Gastrocnemius medialis (tissue), 4 donors: Measurements from ENCODE around the gene UCP3. TPM values are rescaled to one million over a fixed set of nuclear protein-coding genes. Genes with fewer than 3 reads are reported as not detected.
A peak's percentile ranks its signal among the peaks of the same experiment; 100 is the strongest.

ENCODE experiments used
- ATAC-seq, 2 donors: fragments of 150-250 bp; one replicate each; pipeline ENCODE4 v1.9.1; 2016
- DNase-seq, 2 donors: peaks; one replicate each; pipeline ENCODE4 v3.0.0-alpha.2; 2019
- H3K27ac ChIP-seq, 4 donors: fragments of 200-600 bp; sonication (generic); 1 replicate in 1 of 4; 2 replicates in 3 of 4; pipeline ENCODE4 v1.5.1; 2016 to 2018; ENCODE audit warnings: mild to moderate bottlenecking in 2 of 4, moderate library complexity in 1 of 4
- H3K27me3 ChIP-seq, 3 donors: fragments of 200-600 bp; sonication (generic) in 2 of 3; 1 replicate in 1 of 3; 2 replicates in 2 of 3; pipeline versions ENCODE4 v1.5.1 to v1.6.0; 2016 to 2019; ENCODE audit warnings: mild to moderate bottlenecking in 1 of 3, moderate library complexity in 1 of 3
- H3K36me3 ChIP-seq, 2 donors: fragments of 200-600 bp; sonication (generic) in 1 of 2; one replicate each; pipeline ENCODE4 v1.5.1; 2017 to 2018
- H3K4me1 ChIP-seq, 2 donors: fragments of 200-600 bp; sonication (generic) in 1 of 2; one replicate each; pipeline ENCODE4 v1.5.1; 2016 to 2017; ENCODE audit warnings: mild to moderate bottlenecking in 2 of 2
- H3K4me3 ChIP-seq, 4 donors: fragments of 200-600 bp; sonication (generic) in 3 of 4; 1 replicate in 1 of 4; 2 replicates in 3 of 4; pipeline ENCODE4 v1.5.1; 2016 to 2019; ENCODE audit warnings: mild to moderate bottlenecking in 2 of 4
- H3K9me3 ChIP-seq, 3 donors: fragments of 200-600 bp; sonication (generic) in 2 of 3; 1 replicate in 1 of 3; 2 replicates in 2 of 3; pipeline ENCODE4 v1.5.1; 2016 to 2019
- CTCF ChIP-seq, 5 experiments: fragments of 450-650 bp in 3 of 5; fragments of 200-600 bp in 2 of 5; sonication (generic) in 2 of 5; IDR thresholded peaks in 4 of 5; conservative IDR thresholded peaks in 1 of 5; 1 replicate in 4 of 5; 2 replicates in 1 of 5; pipeline ENCODE4 v1.5.1; 2016 to 2019; ENCODE audit warnings: antibody characterized with exemption in 5 of 5, mild to moderate bottlenecking in 3 of 5, moderate library complexity in 3 of 5
- POLR2A ChIP-seq, 2 donors: fragments of 450-650 bp; IDR thresholded peaks; one replicate each; pipeline ENCODE4 v1.6.1; 2017; ENCODE audit warnings: antibody characterized with exemption in 2 of 2, mild to moderate bottlenecking in 2 of 2, moderate library complexity in 2 of 2
- in situ Hi-C, 4 donors: fragments of 200-750 bp; cut with MboI; loops; one replicate each; pipeline versions ENCODE4 v1.15.0 to v1.8.0; 2017; ENCODE audit warnings: low sequenced_read_pairs in 4 of 4
- intact Hi-C: fragments of 100-400 bp; cut with DNase I; formaldehyde crosslinking; loops from one replicate; pipeline ENCODE4 v1.15.1; 2023; ENCODE audit warnings: low total_unique reads
- total RNA-seq, 4 donors: library from RNA; depleted of rRNA; stranded (reverse); fragments of >200 nt; gene quantifications; one replicate each; pipeline versions ENCODE4 v1.1.0 to v1.2.3, GENCODE V29; 2016

The UCP3 gene
- total RNA-seq, 4 donors from 2014 or later, result 489 to 938 (median 679) TPM

DNA sequence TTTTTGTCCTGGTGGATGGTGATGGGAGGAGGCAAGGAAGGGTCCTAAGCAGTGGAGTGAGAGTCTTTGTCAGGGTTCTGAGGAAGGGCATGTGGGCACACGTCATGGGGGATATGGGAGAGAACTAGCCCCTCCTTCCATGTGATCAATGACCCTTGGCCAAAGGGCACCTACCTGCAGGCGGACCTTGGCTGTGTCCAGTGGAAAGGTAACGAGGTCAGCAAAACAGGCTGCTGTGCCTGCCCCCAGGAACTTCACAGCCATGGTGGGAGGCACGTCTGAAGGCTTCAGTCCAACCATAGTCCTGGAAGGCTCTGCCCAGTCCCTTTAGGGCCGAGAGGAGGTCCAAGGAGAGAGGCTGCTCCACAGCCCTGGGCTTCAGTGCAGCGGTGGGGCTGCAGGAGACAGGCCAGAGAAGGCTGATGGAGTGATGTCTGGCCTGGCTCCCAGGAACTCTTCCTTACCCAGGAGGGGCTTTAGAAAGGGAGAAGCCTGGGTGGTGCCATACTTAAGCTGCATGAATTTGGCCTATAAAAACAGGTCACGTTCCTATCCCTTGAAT lies 2.1 kb downstream of the UCP3 start:
- H3K9me3 ChIP-seq, result no peaks in the 10 kb centered on the region
- ATAC-seq (no peak), DNase-seq (no peak)
- in situ Hi-C loops (no loop called here), intact Hi-C loops (loop anchor here (2.0 kb wide), 1 partner anchor 84 kb away; no protein-coding TSS in a partner anchor)
- TF ChIP-seq CTCF (IDR thresholded peaks at IDR 0.05 in 4 of 5, conservative IDR thresholded peaks at IDR 0.05 in 1 of 5) (no peak), POLR2A (IDR thresholded peaks at IDR 0.05) (peak in 1 of 2 donors; percentile 14)
- peaks cover 58 to 65% of the 10 kb centered on the region in 2 donors for H3K4me1 ChIP-seq
- no peaks in the 10 kb centered on the region for H3K27me3 ChIP-seq
- H3K27ac ChIP-seq, result peak overlapping the region; percentile 96 to 99 (median 98)
- peaks cover 3 to 51% of the 10 kb centered on the region in 2 donors for H3K36me3 ChIP-seq
- H3K4me3 ChIP-seq, result peak overlapping the region; percentile 71 to 89 (median 82)

DNA sequence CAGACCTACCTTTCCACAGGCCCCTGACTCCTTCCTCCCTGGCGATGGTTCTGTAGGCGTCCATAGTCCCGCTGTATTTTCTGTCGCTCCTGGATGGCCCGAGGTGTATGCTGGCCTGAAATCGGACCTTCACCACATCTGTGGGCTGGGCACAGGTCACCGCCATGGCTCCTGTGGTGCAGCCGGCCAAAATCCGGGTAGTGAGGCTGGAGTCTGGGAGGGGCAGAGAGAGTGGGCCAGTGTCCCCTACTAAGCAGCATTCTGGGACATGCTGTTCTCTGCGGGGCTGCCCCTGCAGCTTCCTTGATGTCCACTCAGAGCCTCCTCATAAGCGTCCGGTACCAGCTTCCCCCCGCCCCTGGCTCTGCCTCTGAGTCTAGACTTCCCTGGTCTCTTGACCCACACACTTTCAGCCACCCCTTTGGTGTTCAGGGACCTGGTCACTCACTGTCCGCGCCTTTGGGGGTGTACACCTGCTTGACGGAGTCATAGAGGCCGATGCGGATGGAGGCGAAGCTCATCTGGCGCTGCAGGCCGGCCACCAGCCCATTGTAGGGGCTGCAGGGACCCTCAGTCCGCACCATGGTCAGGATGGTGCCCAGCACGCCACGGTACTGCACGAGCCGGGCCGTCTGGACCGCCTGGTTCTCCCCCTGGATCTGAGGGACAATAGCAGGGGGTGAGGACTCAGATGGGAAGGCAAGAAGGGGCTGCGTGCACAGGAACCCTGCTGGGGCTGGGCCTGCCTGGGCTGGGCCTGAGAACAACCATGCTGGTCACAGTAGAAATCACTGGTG lies 3.0 kb downstream of the UCP3 start:
- H3K27ac ChIP-seq, result peak overlapping the region; percentile 96 to 99 (median 98)
- H3K9me3 ChIP-seq, result no peaks in the 10 kb centered on the region
- in situ Hi-C loops, result no loop called here
- peaks cover 49 to 61% of the 10 kb centered on the region in 2 donors for H3K4me1 ChIP-seq
- ATAC-seq (no peak), DNase-seq (peak in 1 of 2 donors; percentile 53)
- H3K27me3 ChIP-seq, result no peaks in the 10 kb centered on the region
- TF ChIP-seq POLR2A (IDR thresholded peaks at IDR 0.05) (peak in 1 of 2 donors; percentile 28), CTCF (IDR thresholded peaks at IDR 0.05 in 4 of 5, conservative IDR thresholded peaks at IDR 0.05 in 1 of 5) (no peak)
- H3K4me3 ChIP-seq, result peak overlapping the region; percentile 71 to 89 (median 82)
- intact Hi-C loops, result loop anchor here (2.0 kb wide), 1 partner anchor 85 kb away; no protein-coding TSS in a partner anchor
- H3K36me3 ChIP-seq, result peaks cover 3 to 52% of the 10 kb centered on the region in 2 donors

GRCh38 chr11:74004759-74005615 lies 3.9 kb downstream of the UCP3 start:
- in situ Hi-C loops, result no loop called here
- Histone ChIP-seq H3K9me3 (no peaks in the 10 kb centered on the region), H3K27me3 (no peaks in the 10 kb centered on the region), H3K27ac (peak overlapping the region; percentile 96 to 99 (median 98)), H3K36me3 (peaks cover 3 to 62% of the 10 kb centered on the region in 2 donors), H3K4me3 (peak overlapping the region in 3 of 4 donors; percentile 71 to 89 (median 75)), H3K4me1 (peaks cover 39 to 51% of the 10 kb centered on the region in 2 donors)
- intact Hi-C loops, result no loop called here
- TF ChIP-seq POLR2A (IDR thresholded peaks at IDR 0.05) (no peak), CTCF (IDR thresholded peaks at IDR 0.05 in 4 of 5, conservative IDR thresholded peaks at IDR 0.05 in 1 of 5) (no peak)
- ATAC-seq, result no peak
- DNase-seq, result no peak

GRCh38 chr11:74004046-74004695 lies 4.7 kb downstream of the UCP3 start:
- in situ Hi-C loops, result no loop called here
- H3K9me3 ChIP-seq, result no peaks in the 10 kb centered on the region
- DNase-seq, result no peak
- peak overlapping the region in 1 of 4 donors; percentile 89 for H3K4me3 ChIP-seq
- no peak for ATAC-seq
- peaks cover 3 to 62% of the 10 kb centered on the region in 2 donors for H3K36me3 ChIP-seq
- TF ChIP-seq POLR2A (IDR thresholded peaks at IDR 0.05) (no peak), CTCF (IDR thresholded peaks at IDR 0.05 in 4 of 5, conservative IDR thresholded peaks at IDR 0.05 in 1 of 5) (no peak)
- peak overlapping the region; percentile 96 to 99 (median 98) for H3K27ac ChIP-seq
- H3K4me1 ChIP-seq, result peaks cover 31 to 43% of the 10 kb centered on the region in 2 donors
- intact Hi-C loops, result no loop called here
- no peaks in the 10 kb centered on the region for H3K27me3 ChIP-seq
